HCT116 (cell line): ENCODE measurements around the gene YWHAQ. TPM values are rescaled to one million over a fixed set of nuclear protein-coding genes. Genes with fewer than 3 reads are reported as not detected.

Source experiments
- ATAC-seq: fragments of 200-7000 bp; cut with Tn5 transposase; 2 replicates; pipeline ENCODE4 v1.9.1; 2020; ENCODE audit warnings: mild to moderate bottlenecking, moderate library complexity
- BruUV-seq: library from RNA; stranded (reverse); fragments of 400-500 nt; replicated peaks from 2 replicates; lab custom pipeline; 2021; lab: Mats Ljungman, UMichigan
- CTCF ChIA-PET: fragments of 300-600 bp; sonication (Branson Sonifier 250); formaldehyde crosslinking; loops from one replicate; lab custom pipeline; 2021; ENCODE audit warnings: antibody characterized with exemption; lab: Charles Lee
- POLR2A ChIA-PET: fragments of 300-600, 350-600 bp; sonication (Branson Sonifier 250); formaldehyde crosslinking; loops from one replicate; lab custom pipeline; 2021; ENCODE audit warnings: antibody characterized with exemption; lab: Charles Lee
- RAD21 ChIA-PET, 2 experiments: fragments of 300-600 bp; sonication (Branson Sonifier 250); formaldehyde crosslinking; loops; one replicate each; lab custom pipeline; 2023; ENCODE audit warnings: low total read pairs in 2 of 2; ENCODE audit not compliant: uncharacterized antibody in 2 of 2, unreplicated experiment in 2 of 2, low non-redundant PET in 1 of 2; lab: Charles Lee
- DNase-seq: peaks from one replicate; pipeline ENCODE4 v3.0.0-alpha.2; 2010; ENCODE audit warnings: low read depth, low spot score
- H2AFZ ChIP-seq: fragments of 200-600 bp; shearing (Covaris generic), sonication (generic); 2 replicates; pipeline ENCODE4 v1.6.1; 2017; ENCODE audit warnings: low read depth, mixed run types, mixed read lengths, antibody characterized with exemption, low read length; ENCODE audit not compliant: poor library complexity, severe bottlenecking
- H3K27ac ChIP-seq: 2 replicates; pipeline ENCODE4 v1.5.1; 2012; ENCODE audit warnings: low read depth, low read length
- H3K27me3 ChIP-seq: fragments of 200-600 bp; sonication (generic); 2 replicates; pipeline ENCODE4 v1.6.1; 2016; ENCODE audit warnings: mixed run types, low read length, mixed read lengths; ENCODE audit not compliant: insufficient read depth
- H3K36me3 ChIP-seq, 2 experiments: fragments of 200-500 bp in 1 of 2; fragments of 200-600 bp in 1 of 2; sonication (Bioruptor generic) in 1 of 2; sonication (generic) in 1 of 2; 2 replicates each; pipeline versions ENCODE4 v1.5.1 to v1.6.1; 2014 to 2016; ENCODE audit warnings: low read length in 2 of 2, inconsistent platforms in 1 of 2, mixed read lengths in 1 of 2, mixed run types in 1 of 2; ENCODE audit not compliant: insufficient read depth in 2 of 2, control insufficient read depth in 1 of 2
- H3K4me1 ChIP-seq, 2 experiments: fragments of 200-600 bp in 1 of 2; sonication (generic) in 1 of 2; 2 replicates each; pipeline versions ENCODE4 v1.5.1 to v1.6.1; 2012 to 2017; ENCODE audit warnings: low read length in 2 of 2, inconsistent platforms in 1 of 2, mild to moderate bottlenecking in 1 of 2, mixed read lengths in 1 of 2, mixed run types in 1 of 2, moderate library complexity in 1 of 2; ENCODE audit not compliant: insufficient read depth in 2 of 2, control insufficient read depth in 1 of 2
- H3K4me2 ChIP-seq: fragments of 200-600 bp; sonication (generic); 2 replicates; pipeline ENCODE4 v1.6.1; 2017; ENCODE audit warnings: mixed run types, low read length, mixed read lengths
- H3K4me3 ChIP-seq, 2 experiments: fragments of 200-600 bp in 1 of 2; sonication (generic) in 1 of 2; replicated peaks in 1 of 2; 2 replicates each; pipeline ENCODE4 v1.5.1; 2011 to 2016; ENCODE audit warnings: low read length in 2 of 2, control low read depth in 1 of 2, low read depth in 1 of 2, mild to moderate bottlenecking in 1 of 2, mixed read lengths in 1 of 2, mixed run types in 1 of 2
- H3K79me2 ChIP-seq: fragments of 200-600 bp; sonication (generic); 2 replicates; pipeline ENCODE4 v1.6.1; 2017; ENCODE audit warnings: mild to moderate bottlenecking, mixed run types, low read length, moderate library complexity, mixed read lengths; ENCODE audit not compliant: insufficient read depth
- H3K9ac ChIP-seq: fragments of 200-600 bp; sonication (generic); 2 replicates; pipeline ENCODE4 v1.6.1; 2016; ENCODE audit warnings: low read length, mixed read lengths
- H3K9me2 ChIP-seq: fragments of 200-600 bp; sonication (generic), shearing (Covaris generic); 2 replicates; pipeline ENCODE4 v1.6.1; 2017; ENCODE audit warnings: mixed run types, mild to moderate bottlenecking, moderate library complexity; ENCODE audit not compliant: insufficient read depth
- H3K9me3 ChIP-seq, 2 experiments: fragments of 200-500 bp in 1 of 2; fragments of 200-600 bp in 1 of 2; sonication (Bioruptor generic) in 1 of 2; sonication (generic) in 1 of 2; 2 replicates each; pipeline ENCODE4 v1.6.1; 2014 to 2017; ENCODE audit warnings: low read length in 2 of 2, mixed read lengths in 2 of 2, inconsistent platforms in 1 of 2, low read depth in 1 of 2, mild to moderate bottlenecking in 1 of 2, mixed run types in 1 of 2, moderate library complexity in 1 of 2; ENCODE audit not compliant: control insufficient read depth in 1 of 2, insufficient read depth in 1 of 2
- H4K20me1 ChIP-seq: fragments of 200-600 bp; sonication (generic), shearing (Covaris generic); 2 replicates; pipeline ENCODE4 v1.6.1; 2017; ENCODE audit warnings: mixed run types, mild to moderate bottlenecking, moderate library complexity; ENCODE audit not compliant: insufficient read depth
- CEBPB ChIP-seq: IDR thresholded peaks from 2 replicates; pipeline ENCODE4 v1.6.1; 2012; ENCODE audit warnings: low read depth
- FOSL1 ChIP-seq: IDR thresholded peaks from 2 replicates; pipeline ENCODE4 v1.6.1; 2012; ENCODE audit warnings: low read depth
- JUND ChIP-seq: IDR thresholded peaks from 2 replicates; pipeline ENCODE4 v1.6.1; 2012
- REST ChIP-seq: IDR thresholded peaks from 2 replicates; pipeline ENCODE4 v1.6.1; 2012; ENCODE audit warnings: low read depth
- SP1 ChIP-seq: IDR thresholded peaks from 2 replicates; pipeline ENCODE4 v1.6.1; 2012; ENCODE audit warnings: low read depth
- intact Hi-C: fragments of 100-400 bp; cut with micrococcal nuclease; formaldehyde crosslinking; loops from 2 replicates; pipeline ENCODE4 v1.10.0; 2022
- total RNA-seq: library from RNA; stranded (reverse); gene quantifications from one replicate; pipeline ENCODE4 v1.2.1, GENCODE V29; 2021; ENCODE audit not compliant: unreplicated experiment

The YWHAQ gene
- total RNA-seq, 1 experiment from 2014 or later = 365 TPM

- peak; percentile 42 for ATAC-seq
These were observed 7.7 kb upstream of the YWHAQ start for GRCh38 chr2:9638532-9638931.

GRCh38 chr2:9637330-9637729, 6.5 kb upstream of the YWHAQ start:
- Histone ChIP-seq H3K9ac (peak overlapping the region; percentile 15; the same call in 1 of the 2 replicates), H3K27me3 (no peaks in the 10 kb centered on the region; the same call in 1 of the 2 replicates), H3K9me3 (no peaks in the 10 kb centered on the region), H3K27ac (no peak overlapping the region; the same call in 1 of the 2 replicates), H3K9me2 (no peaks in the 10 kb centered on the region), H3K4me1 (peaks cover 14 to 31% of the 10 kb centered on the region in 2 experiments; a peak in 3 of 4 replicates), H3K36me3 (no peaks in the 10 kb centered on the region), H3K4me2 (peak overlapping the region; percentile 67), H4K20me1 (no peaks in the 10 kb centered on the region), H2AFZ (no peak overlapping the region), H3K79me2 (no peaks in the 10 kb centered on the region), H3K4me3 (no peak overlapping the region)
- CTCF ChIA-PET = no interaction called here
- BruUV-seq = no TSS peak
- ATAC-seq (peak; percentile 87), DNase-seq (peak; percentile 53)
- POLR2A ChIA-PET = interaction anchor here (1.4 kb wide), 1 partner anchor 17 kb away, joined by 4 read pairs; no protein-coding TSS in a partner anchor
- intact Hi-C loops = no loop called here
- RAD21 ChIA-PET = no interaction called here
- TF ChIP-seq FOSL1 = peak; percentile 60; the same call in 1 of the 2 replicates
- TF ChIP-seq JUND = peak; percentile 41; the same call in 1 of the 2 replicates
- TF ChIP-seq REST = no peak

More at GRCh38 chr2:9638532-9638931, 7.7 kb upstream of the YWHAQ start:
- Histone ChIP-seq H3K27me3 (no peaks in the 10 kb centered on the region; the same call in 1 of the 2 replicates), H4K20me1 (no peaks in the 10 kb centered on the region), H3K9me3 (no peaks in the 10 kb centered on the region), H3K4me3 (no peak overlapping the region), H3K9me2 (no peaks in the 10 kb centered on the region), H2AFZ (no peak overlapping the region), H3K4me1 (peaks cover 14 to 29% of the 10 kb centered on the region in 2 experiments; a peak in 3 of 4 replicates), H3K27ac (no peak overlapping the region), H3K9ac (peak overlapping the region; percentile 18; the same call in 1 of the 2 replicates), H3K36me3 (no peaks in the 10 kb centered on the region), H3K4me2 (peak overlapping the region; percentile 67), H3K79me2 (no peaks in the 10 kb centered on the region)
- ChIA-PET CTCF (no interaction called here), POLR2A (interaction anchor here (1.4 to 2.1 kb wide), 2 partner anchors 8 to 18 kb away, joined by 4 to 9 read pairs; partner anchors contain the start of gene YWHAQ), RAD21 (no interaction called here)
- BruUV-seq = no TSS peak
- intact Hi-C loops = no loop called here
- DNase-seq = peak; percentile 22
- peak; percentile 23; the same call in 1 of the 2 replicates for TF ChIP-seq SP1
- TF ChIP-seq CEBPB = no peak
